H9 (cell line): ENCODE measurements around the gene TMC1. TPM values are rescaled to one million over a fixed set of nuclear protein-coding genes. Genes with fewer than 3 reads are reported as not detected.

Experiments used
- DNase-seq: peaks from one replicate; pipeline ENCODE4 v3.0.0-alpha.2; 2017
- H2AFZ ChIP-seq: one replicate; pipeline ENCODE4 v1.6.1; 2013; ENCODE audit warnings: mild to moderate bottlenecking, low read length, control low read depth, moderate library complexity
- H2AK5ac ChIP-seq: 2 replicates; pipeline ENCODE4 v1.6.1; 2013; ENCODE audit warnings: low read length, control low read depth, mixed read lengths; ENCODE audit not compliant: insufficient read length
- H2BK120ac ChIP-seq: one replicate; pipeline ENCODE4 v1.6.1; 2013; ENCODE audit warnings: low read depth, mild to moderate bottlenecking, low read length, control low read depth, inconsistent platforms; ENCODE audit not compliant: poor library complexity, severe bottlenecking
- H2BK12ac ChIP-seq: 2 replicates; pipeline ENCODE4 v1.6.1; 2013; ENCODE audit warnings: low read length, control low read depth, mixed read lengths, low read depth; ENCODE audit not compliant: insufficient read length
- H2BK15ac ChIP-seq: 2 replicates; pipeline ENCODE4 v1.6.1; 2013; ENCODE audit warnings: low read depth, low read length, control low read depth
- H2BK20ac ChIP-seq: one replicate; pipeline ENCODE4 v1.6.1; 2013; ENCODE audit warnings: low read depth, mild to moderate bottlenecking, low read length, control low read depth, inconsistent platforms; ENCODE audit not compliant: poor library complexity, severe bottlenecking
- H2BK5ac ChIP-seq: 2 replicates; pipeline ENCODE4 v1.6.1; 2013; ENCODE audit warnings: low read length, control low read depth, mixed read lengths; ENCODE audit not compliant: insufficient read length
- H3K14ac ChIP-seq: 2 replicates; pipeline ENCODE4 v1.6.1; 2013; ENCODE audit warnings: low read length, control low read depth; ENCODE audit not compliant: insufficient read depth
- H3K18ac ChIP-seq: 2 replicates; pipeline ENCODE4 v1.6.1; 2013; ENCODE audit warnings: low read depth, mild to moderate bottlenecking, mixed read lengths, low read length, control low read depth; ENCODE audit not compliant: insufficient read length
- H3K23ac ChIP-seq: 2 replicates; pipeline ENCODE4 v1.6.1; 2013; ENCODE audit warnings: low read length, control low read depth, mixed read lengths, low read depth; ENCODE audit not compliant: insufficient read length
- H3K23me2 ChIP-seq: 2 replicates; pipeline ENCODE4 v1.6.1; 2013; ENCODE audit warnings: low read depth, mild to moderate bottlenecking, mixed read lengths, low read length, control low read depth; ENCODE audit not compliant: insufficient read length, poor library complexity, severe bottlenecking
- H3K27ac ChIP-seq: 2 replicates; pipeline ENCODE4 v1.5.1; 2013; ENCODE audit warnings: low read length, control low read depth, mixed read lengths, low read depth; ENCODE audit not compliant: insufficient read length
- H3K27me3 ChIP-seq: 2 replicates; pipeline ENCODE4 v1.6.1; 2013; ENCODE audit warnings: low read length, control low read depth, inconsistent platforms; ENCODE audit not compliant: insufficient read depth
- H3K4ac ChIP-seq: 2 replicates; pipeline ENCODE4 v1.6.1; 2013; ENCODE audit warnings: low read depth, mild to moderate bottlenecking, control low read depth, inconsistent platforms, low read length, moderate library complexity
- H3K4me1 ChIP-seq: 2 replicates; pipeline ENCODE4 v1.6.1; 2013; ENCODE audit warnings: low read length, control low read depth, inconsistent platforms; ENCODE audit not compliant: insufficient read depth
- H3K4me2 ChIP-seq: 2 replicates; pipeline ENCODE4 v1.6.1; 2013; ENCODE audit warnings: low read length, control low read depth, mixed read lengths; ENCODE audit not compliant: insufficient read length, insufficient read depth
- H3K56ac ChIP-seq: 2 replicates; pipeline ENCODE4 v1.6.1; 2013; ENCODE audit warnings: low read depth, mild to moderate bottlenecking, mixed read lengths, low read length, control low read depth; ENCODE audit not compliant: insufficient read length
- H3K79me1 ChIP-seq: 2 replicates; pipeline ENCODE4 v1.6.1; 2013; ENCODE audit warnings: low read depth, mild to moderate bottlenecking, moderate library complexity, low read length, control low read depth, inconsistent platforms; ENCODE audit not compliant: insufficient read depth, poor library complexity, severe bottlenecking
- H3K79me2 ChIP-seq: 2 replicates; pipeline ENCODE4 v1.6.1; 2013; ENCODE audit warnings: low read length, control low read depth, inconsistent platforms; ENCODE audit not compliant: insufficient read depth
- H3K9ac ChIP-seq: 2 replicates; pipeline ENCODE4 v1.6.1; 2013; ENCODE audit warnings: low read length, control low read depth, mixed read lengths; ENCODE audit not compliant: insufficient read length; ENCODE audit errors: extremely low read depth
- H3K9me3 ChIP-seq: one replicate; pipeline ENCODE4 v1.6.1; 2013; ENCODE audit warnings: low read depth, low read length, inconsistent platforms; ENCODE audit not compliant: control insufficient read depth
- H3T11ph ChIP-seq: one replicate; pipeline ENCODE4 v1.6.1; 2013; ENCODE audit warnings: mild to moderate bottlenecking, low read length, control low read depth, inconsistent platforms
- H4K20me1 ChIP-seq: one replicate; pipeline ENCODE4 v1.6.1; 2013; ENCODE audit not compliant: control insufficient read depth, insufficient read length, insufficient read depth
- H4K5ac ChIP-seq: 2 replicates; pipeline ENCODE4 v1.6.1; 2013; ENCODE audit warnings: low read depth, mild to moderate bottlenecking, mixed read lengths, low read length, control low read depth; ENCODE audit not compliant: insufficient read length
- H4K8ac ChIP-seq: replicated peaks from 2 replicates; pipeline ENCODE4 v1.6.1; 2013; ENCODE audit warnings: low read length, control low read depth, mixed read lengths, low read depth; ENCODE audit not compliant: insufficient read length
- H4K91ac ChIP-seq: 2 replicates; pipeline ENCODE4 v1.6.1; 2013; ENCODE audit warnings: low read depth, mild to moderate bottlenecking, moderate library complexity, mixed read lengths, low read length, control low read depth; ENCODE audit not compliant: insufficient read length
- H3K27ac Mint-ChIP-seq, 3 experiments: 2 replicates in 2 of 3; 3 replicates in 1 of 3; pipeline ENCODE4 v1.8.0; 2020 to 2021; ENCODE audit warnings: mixed read lengths in 3 of 3, mild to moderate bottlenecking in 1 of 3, moderate library complexity in 1 of 3
- H3K27me3 Mint-ChIP-seq: 2 replicates; pipeline ENCODE4 v1.8.0; 2021; ENCODE audit warnings: low read depth, mild to moderate bottlenecking, moderate library complexity, mixed read lengths
- H3K36me3 Mint-ChIP-seq, 3 experiments: 2 replicates in 2 of 3; 3 replicates in 1 of 3; pipeline ENCODE4 v1.8.0; 2020 to 2021; ENCODE audit warnings: low read depth in 3 of 3, mixed read lengths in 3 of 3; ENCODE audit not compliant: insufficient read depth in 1 of 3
- H3K4me1 Mint-ChIP-seq, 2 experiments: 2 replicates each; pipeline ENCODE4 v1.8.0; 2020; ENCODE audit warnings: mixed read lengths in 2 of 2
- H3K4me3 Mint-ChIP-seq, 2 experiments: 2 replicates in 1 of 2; 3 replicates in 1 of 2; pipeline ENCODE4 v1.8.0; 2020 to 2021; ENCODE audit warnings: mild to moderate bottlenecking in 2 of 2, mixed read lengths in 2 of 2, moderate library complexity in 1 of 2
- H3K9me3 Mint-ChIP-seq, 2 experiments: 2 replicates in 1 of 2; 3 replicates in 1 of 2; pipeline ENCODE4 v1.8.0; 2020; ENCODE audit warnings: mild to moderate bottlenecking in 2 of 2, mixed read lengths in 2 of 2, moderate library complexity in 1 of 2
- CTCF ChIP-seq: fragments of 200-600 bp; sonication (generic); conservative IDR thresholded peaks from 3 replicates; pipeline ENCODE4 v1.8.0; 2021; ENCODE audit warnings: antibody characterized with exemption, mild to moderate bottlenecking
- WGBS: extraction: QIAGEN DNeasy Blood & Tissue Kit; methylation state at CpG from one replicate; pipeline ENCODE4 v1.1.7; 2013; ENCODE audit warnings: missing lambda C conversion rate, low lambda C conversion rate, mixed read lengths; ENCODE audit not compliant: insufficient read length; ENCODE audit errors: extremely low coverage; 5-methylcytosine and 5-hydroxymethylcytosine counted together
- total RNA-seq: library from RNA; stranded (reverse); gene quantifications from 2 replicates; pipeline ENCODE4 v1.2.1, GENCODE V29; 2021

TMC1 gene
- total RNA-seq, 1 experiment from 2014 or later: 2.4 TPM

DNA sequence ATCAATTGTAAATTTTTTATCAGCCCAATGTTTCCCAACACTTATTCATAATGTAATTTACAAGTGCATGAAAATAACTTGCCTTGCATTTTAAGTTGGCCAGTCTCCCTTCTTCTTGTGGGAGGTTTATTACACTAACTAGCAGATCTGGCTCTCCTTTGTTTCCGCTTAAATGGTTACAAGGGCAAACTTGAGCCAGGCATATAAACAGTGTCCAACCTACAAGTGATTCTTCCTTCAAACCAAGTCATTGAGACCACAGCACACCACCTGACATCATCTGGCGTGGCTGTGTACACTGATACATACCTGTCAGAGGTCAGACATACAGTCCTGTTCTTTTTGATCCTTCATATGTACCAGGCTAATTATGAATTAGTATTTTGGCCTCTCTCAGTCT, 351.3 kb downstream of the TMC1 start:
- Histone ChIP-seq H4K91ac (no peak overlapping the region), H3K9me3 (no peaks in the 10 kb centered on the region), H4K20me1 (no peaks in the 10 kb centered on the region), H4K5ac (no peak overlapping the region), H2AFZ (no peak overlapping the region), H2AK5ac (no peak overlapping the region), H2BK15ac (no peak overlapping the region), H3T11ph (no peak overlapping the region), H3K27ac (no peak overlapping the region), H2BK120ac (no peak overlapping the region), H3K79me2 (no peaks in the 10 kb centered on the region), H3K4ac (no peak overlapping the region), H3K18ac (no peak overlapping the region), H2BK20ac (no peak overlapping the region), H3K56ac (no peak overlapping the region), H4K8ac (no peak overlapping the region), H2BK12ac (no peak overlapping the region), H3K4me1 (no peaks in the 10 kb centered on the region), H3K79me1 (no peaks in the 10 kb centered on the region), H3K4me2 (no peak overlapping the region), H3K14ac (no peak overlapping the region), H2BK5ac (no peak overlapping the region), H3K23ac (no peak overlapping the region), H3K9ac (no peak overlapping the region), H3K23me2 (no peaks in the 10 kb centered on the region), H3K27me3 (no peaks in the 10 kb centered on the region)
- Mint-ChIP-seq H3K4me1 (peaks cover 5 to 13% of the 10 kb centered on the region in 2 experiments), H3K27ac (no peak overlapping the region), H3K9me3 (peaks cover 4 to 5% of the 10 kb centered on the region in 2 experiments; a peak in 1 of 5 replicates), H3K27me3 (no peaks in the 10 kb centered on the region), H3K36me3 (peaks cover 0 to 5% (median 0%) of the 10 kb centered on the region in 3 experiments; a peak in 1 of 7 replicates), H3K4me3 (no peak overlapping the region)
- no peak for TF ChIP-seq CTCF
- no CpG with 5 or more reads among the region's 2 CpGs for WGBS
- no peak for DNase-seq
